AG20443 (cell line): Measurements from ENCODE around the gene SHISA6.
"Not testable (repeated sequence)": the region's sequence is repeated elsewhere in the genome, so short reads cannot be mapped to it uniquely, and the experiment has no call there.

Experiments
- DNase-seq: peaks from one replicate; pipeline ENCODE4 v3.0.0; 2012; ENCODE audit warnings: low spot score, mixed read lengths

The SHISA6 gene

DNA sequence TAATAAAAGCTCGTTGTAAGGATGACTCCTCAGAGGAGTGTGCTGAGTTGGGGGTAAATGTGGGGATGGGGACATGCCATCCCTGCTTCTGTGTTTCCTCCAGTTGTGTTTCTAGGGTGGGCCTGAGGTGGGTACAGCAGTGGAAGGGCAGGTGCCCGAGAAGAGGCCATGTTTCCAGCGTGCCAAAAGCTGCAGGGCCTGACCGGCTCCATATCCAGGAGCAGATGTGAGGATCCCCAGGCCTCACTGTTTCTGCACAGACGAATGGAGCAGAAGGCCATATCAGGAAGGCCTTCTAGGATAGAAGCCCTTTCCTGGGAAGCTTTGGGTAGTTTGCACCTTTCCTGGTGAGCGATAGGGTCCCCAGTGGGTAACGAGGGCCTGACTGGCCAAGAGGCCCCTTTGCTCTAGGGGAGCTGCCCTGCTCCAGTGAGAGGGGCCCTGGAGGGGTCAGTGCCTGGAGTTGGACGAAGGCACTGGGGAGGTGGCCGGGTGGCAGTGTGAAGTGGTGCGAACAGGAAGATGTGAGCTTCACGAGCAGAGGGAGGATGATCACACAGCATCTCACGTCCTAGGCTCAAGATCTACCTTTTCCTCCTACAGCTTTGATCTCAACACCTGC, 62.9 kb downstream of the SHISA6 start:
- no peak for DNase-seq

DNA sequence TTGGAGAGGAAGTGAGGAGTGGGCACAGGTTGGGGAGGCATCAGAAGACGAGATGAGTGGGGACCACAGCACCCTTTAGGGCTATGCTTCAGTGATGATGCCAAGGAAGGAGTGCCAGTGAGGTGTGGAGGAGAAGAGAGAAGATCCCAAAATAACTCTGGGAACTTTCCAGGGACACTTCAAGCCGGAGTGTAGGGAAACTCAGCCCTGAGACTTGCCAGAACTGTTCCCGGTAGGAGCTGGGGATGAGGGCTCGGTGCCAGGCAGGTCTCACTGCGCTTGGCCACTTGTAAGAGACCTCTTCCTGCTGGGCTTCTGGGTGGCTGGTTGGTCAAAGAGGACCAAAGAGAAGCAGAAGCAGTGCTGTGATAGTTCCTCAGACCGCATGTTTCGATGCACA, 63.6 kb downstream of the SHISA6 start:
- no peak for DNase-seq

DNA sequence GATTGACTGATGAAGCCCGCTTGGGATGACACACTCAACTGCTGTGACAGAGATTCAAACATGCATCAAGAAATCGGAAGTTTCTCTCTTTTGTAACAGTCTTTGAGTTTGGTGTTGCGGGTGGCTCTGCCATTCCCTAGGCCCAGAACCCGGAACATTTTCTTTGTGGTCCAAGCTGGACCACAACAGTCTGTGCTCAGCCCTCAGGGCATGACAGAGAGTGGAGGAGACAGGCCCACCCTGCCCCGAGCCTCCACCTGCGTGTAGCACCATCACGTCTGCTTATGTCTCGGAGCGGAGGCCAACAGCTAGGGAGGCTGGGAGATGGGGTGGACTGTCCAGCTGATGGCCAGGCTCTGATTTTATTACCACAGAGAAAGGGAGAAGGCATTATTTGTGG, 64.5 kb downstream of the SHISA6 start:
- DNase-seq: no peak

DNA sequence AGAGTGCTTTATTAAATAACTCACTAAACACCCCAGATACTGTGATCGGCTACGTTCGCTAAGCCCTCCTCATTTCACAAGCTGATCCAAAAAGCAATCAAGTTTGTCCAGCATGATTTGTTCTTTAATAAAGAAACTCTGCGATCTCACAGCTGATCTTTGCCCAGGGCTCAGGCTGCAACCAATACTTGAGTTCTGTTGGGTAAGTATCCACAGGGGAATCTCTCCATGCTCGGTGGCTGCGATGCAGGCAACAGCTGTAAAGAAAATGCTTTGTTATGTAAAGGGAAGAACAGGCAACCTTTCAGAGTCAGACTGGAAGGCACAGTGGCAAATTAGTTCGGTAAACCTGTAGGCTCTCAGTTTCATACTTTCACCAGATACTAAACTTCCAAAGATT, 67.5 kb downstream of the SHISA6 start:
- no peak for DNase-seq

- DNase-seq: no peak
Observed at GRCh38 chr17:11309033-11309432, 68.0 kb downstream of the SHISA6 start.

DNA sequence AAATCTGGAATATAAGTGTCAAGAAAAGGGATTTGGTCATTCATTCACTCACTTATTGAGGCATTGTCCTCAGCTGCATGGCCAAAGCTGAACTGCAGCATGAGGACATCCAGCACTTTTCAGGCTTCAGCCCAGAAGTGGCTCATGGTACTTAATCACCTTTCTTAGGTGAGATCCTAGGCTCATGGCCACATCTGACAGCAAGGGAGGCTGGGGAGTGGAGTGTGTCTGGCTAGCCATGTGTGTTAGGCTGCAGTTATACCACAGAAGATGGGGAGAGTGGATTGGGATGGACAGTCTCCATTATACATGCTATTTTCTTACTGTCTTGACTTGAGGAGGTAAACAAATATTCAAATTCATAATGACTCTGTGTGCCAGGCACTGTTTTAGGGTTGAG, 68.8 kb downstream of the SHISA6 start:
- DNase-seq: no peak

DNA sequence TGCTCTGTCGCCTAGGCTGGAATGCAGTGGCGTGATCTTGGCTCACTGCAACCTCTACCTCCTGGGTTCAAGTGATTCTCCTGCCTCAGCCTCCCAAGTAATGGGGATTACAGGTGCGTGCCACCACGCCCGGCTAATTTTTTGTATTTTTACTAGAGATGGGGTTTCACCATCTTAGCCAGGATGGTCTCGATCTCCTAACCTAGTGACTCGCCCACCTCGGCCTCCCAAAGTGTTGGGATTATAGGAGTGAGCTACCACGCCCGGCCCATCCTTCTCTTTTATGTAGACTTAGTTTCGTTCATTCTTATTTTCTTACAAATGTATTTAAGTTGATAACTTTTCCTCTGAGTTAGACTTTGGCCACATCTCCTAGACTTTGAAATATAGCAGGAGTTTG, 75.4 kb downstream of the SHISA6 start:
- DNase-seq: not testable (repeated sequence)

GRCh38 chr17:11318207-11318606, 77.2 kb downstream of the SHISA6 start:
- DNase-seq: no peak

- DNase-seq: no peak
Observed at GRCh38 chr17:11319894-11320293, 78.9 kb downstream of the SHISA6 start.

- no peak for DNase-seq
Observed at GRCh38 chr17:11324021-11324420, 83.0 kb downstream of the SHISA6 start.

DNA sequence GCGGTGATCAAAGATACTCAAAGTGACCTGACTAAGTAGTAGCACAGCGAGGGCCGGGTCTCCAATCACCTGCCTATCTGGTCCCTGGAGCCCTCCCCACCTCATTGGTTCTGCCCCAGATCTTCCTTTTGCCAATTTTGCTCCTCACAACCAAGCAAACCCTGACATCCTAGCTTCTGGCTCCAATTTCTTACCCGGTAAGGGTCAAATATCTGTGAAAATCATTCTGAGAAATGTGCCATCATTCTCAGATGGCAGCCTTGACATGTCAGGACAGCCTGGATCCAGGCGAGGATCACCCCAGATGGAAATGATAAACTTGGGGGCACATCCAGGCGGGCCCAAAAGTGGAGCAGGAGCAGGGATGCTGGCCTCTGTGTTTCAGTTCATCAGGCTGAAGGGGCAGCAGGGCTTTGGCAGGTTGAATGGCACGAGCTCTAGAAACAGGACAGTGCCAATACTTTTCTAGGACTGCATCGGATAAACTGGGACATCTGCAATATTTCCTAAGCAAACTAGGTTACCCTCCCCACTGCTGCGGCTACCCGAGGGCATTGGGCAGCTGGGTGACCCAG, 83.9 kb downstream of the SHISA6 start:
- DNase-seq: no peak

DNA sequence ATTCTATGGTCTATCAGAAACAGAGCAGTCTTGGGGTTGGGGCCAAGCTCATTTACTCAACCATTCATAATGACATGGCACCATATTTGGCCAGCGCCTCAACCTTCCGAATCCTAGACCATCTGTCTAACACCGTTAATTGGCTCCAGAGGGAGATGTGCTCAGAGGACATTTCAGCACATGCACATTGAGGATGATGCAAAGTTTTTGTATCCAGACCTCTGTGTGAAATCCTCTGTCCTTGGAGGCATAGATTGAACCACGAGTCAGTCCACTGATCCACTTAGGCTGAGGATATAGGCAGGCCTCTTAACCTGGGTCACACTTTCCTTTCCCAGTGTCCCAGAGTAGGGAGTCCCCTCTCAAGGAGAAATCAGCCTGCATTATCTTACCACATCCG, 85.5 kb downstream of the SHISA6 start:
- DNase-seq: no peak

GRCh38 chr17:11328770-11329169, 87.8 kb downstream of the SHISA6 start:
- DNase-seq: no peak

GRCh38 chr17:11330006-11330405, 89.0 kb downstream of the SHISA6 start:
- DNase-seq: no peak

GRCh38 chr17:11330826-11331225, 89.8 kb downstream of the SHISA6 start:
- DNase-seq: no peak

- no peak for DNase-seq
Observed at GRCh38 chr17:11331547-11332513, 90.8 kb downstream of the SHISA6 start.

- DNase-seq: no peak
Observed at GRCh38 chr17:11332706-11333105, 91.7 kb downstream of the SHISA6 start.

DNA sequence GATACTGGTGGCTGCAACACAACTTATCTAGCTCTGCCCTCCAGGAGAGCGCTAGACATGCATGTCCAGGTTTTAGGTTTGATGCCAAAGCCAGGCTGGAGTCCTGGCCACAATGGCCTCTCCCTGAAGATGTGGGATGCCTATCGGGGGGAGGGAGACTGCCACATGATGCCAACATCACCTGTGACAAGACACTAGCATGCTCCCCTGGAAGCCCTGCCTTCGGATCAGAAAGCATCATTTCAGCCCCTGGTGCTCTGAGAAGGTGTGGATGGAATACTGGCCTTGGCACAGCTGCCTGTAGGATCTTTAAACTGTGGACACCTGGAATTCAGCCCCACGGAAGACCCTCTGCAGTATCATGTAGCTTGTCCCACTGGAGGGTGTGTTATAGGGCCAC, 93.5 kb downstream of the SHISA6 start:
- no peak for DNase-seq

DNA sequence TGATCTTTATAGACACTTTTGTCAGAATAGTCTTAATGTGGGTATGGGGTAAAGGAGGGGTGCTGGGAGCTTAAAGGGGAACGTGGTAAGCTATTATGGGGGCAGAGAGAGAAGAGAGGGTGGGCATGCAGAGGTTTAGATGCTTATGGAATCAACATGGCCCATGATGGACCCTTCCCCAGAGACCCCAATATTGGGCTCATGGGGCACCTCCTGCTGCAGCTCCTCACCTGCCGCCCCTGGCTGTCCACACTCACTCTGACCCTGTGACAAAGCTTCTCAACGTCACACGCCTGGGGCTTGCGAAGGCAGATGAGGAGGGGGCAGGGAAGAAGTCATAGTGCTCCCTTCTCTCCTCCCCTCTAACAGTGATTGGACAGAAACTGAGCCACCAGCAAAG, 95.3 kb downstream of the SHISA6 start:
- no peak for DNase-seq

DNA sequence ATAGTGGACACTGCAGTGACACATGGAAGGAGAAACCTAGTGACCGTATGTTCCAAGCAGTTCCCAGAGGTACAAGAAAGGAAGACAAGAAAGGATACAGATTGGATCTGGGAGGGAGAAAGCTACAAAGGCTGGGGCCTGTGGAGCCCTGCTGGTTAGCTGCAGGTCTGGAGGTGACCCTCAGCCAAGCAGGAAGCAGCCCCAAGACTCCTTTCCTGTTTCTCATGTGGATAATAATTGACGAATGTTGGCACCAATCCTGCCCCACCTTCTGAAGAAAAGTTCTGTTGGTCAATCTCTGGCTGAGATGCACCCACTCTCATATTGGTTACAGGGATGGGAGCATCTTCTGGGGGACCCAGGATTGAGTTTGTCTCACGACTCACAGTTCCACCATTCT, 99.8 kb downstream of the SHISA6 start:
- DNase-seq: no peak

GRCh38 chr17:11342138-11342537, 101.1 kb downstream of the SHISA6 start:
- no peak for DNase-seq

DNA sequence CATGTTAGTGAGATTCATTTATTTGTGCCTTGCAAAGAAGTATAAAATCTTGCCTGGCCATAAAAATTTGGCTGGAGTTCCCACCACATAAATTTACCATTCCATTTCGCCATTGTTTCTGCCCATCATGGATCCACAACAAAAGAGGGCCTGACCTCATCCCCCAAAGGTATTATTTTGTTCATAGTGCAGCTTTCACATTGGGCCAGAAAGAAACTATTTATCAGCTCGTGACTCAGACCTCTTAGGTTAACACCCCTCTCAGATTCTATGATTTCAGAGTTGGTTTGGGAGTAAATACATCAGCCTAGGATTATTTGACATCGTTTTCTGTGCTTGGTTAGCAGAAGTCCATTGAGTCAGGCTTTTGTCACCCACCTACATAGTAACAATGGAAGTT, 108.1 kb downstream of the SHISA6 start:
- no peak for DNase-seq

DNA sequence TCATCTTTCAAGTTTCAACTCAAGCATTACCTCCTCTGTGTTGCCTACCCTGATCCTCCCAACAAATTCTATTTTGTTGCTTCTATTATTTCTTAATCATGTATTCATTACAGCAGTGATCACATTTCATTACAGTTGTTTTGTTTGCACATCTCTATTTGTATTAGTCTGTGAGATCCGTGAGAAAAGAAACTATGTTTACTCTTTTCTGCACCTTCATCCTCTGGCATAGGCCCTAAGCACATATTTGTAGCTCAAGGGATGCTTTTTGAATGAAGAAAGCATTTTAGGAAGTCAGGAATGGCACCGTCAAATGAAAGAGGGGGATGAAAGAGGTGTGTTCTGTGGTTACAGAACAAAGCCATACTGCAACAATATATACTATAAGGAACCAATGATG, 110.5 kb downstream of the SHISA6 start:
- no peak for DNase-seq
